Keratinocyte (primary cell): ENCODE data around the gene SFTPB. TPM values are rescaled to one million over a fixed set of nuclear protein-coding genes. Genes with fewer than 3 reads are reported as not detected.

Experiments
- DNase-seq: peaks from one replicate; pipeline ENCODE4 v3.0.0-alpha.2; 2011; ENCODE audit warnings: low read depth, missing footprints, low spot score
- FAIRE-seq: peaks from 2 replicates; lab custom pipeline; 2011; peaks lifted over from hg19 to GRCh38; lab: Jason Lieb, UNC
- H2AFZ ChIP-seq: 2 replicates; pipeline ENCODE4 v1.6.0; 2012; ENCODE audit warnings: low read length, control low read depth, inconsistent platforms; ENCODE audit not compliant: control insufficient read depth
- H3K27ac ChIP-seq: 2 replicates; pipeline ENCODE4 v1.5.1; 2011; ENCODE audit warnings: low read length; ENCODE audit not compliant: control insufficient read depth, insufficient read depth
- H3K27me3 ChIP-seq: 3 replicates; pipeline ENCODE4 v1.6.0; 2011; ENCODE audit warnings: low read length; ENCODE audit not compliant: control insufficient read depth, insufficient read depth; ENCODE audit errors: extremely low read depth
- H3K36me3 ChIP-seq, 2 experiments: 2 replicates in 1 of 2; 3 replicates in 1 of 2; pipeline ENCODE4 v1.5.1; 2011; ENCODE audit warnings: low read length in 2 of 2, mild to moderate bottlenecking in 1 of 2; ENCODE audit not compliant: control insufficient read depth in 2 of 2, insufficient read depth in 2 of 2; ENCODE audit errors: extremely low read depth in 1 of 2
- H3K4me1 ChIP-seq: 3 replicates; pipeline ENCODE4 v1.5.1; 2011; ENCODE audit warnings: low read length; ENCODE audit not compliant: control insufficient read depth, insufficient read depth; ENCODE audit errors: extremely low read depth
- H3K4me2 ChIP-seq: 3 replicates; pipeline ENCODE4 v1.6.0; 2011; ENCODE audit warnings: low read depth, low read length; ENCODE audit not compliant: control insufficient read depth, insufficient read depth; ENCODE audit errors: extremely low read depth
- H3K4me3 ChIP-seq, 3 experiments: fragments of 200-600 bp in 1 of 3; sonication (generic) in 1 of 3; 2 replicates in 2 of 3; 3 replicates in 1 of 3; pipeline ENCODE4 v1.5.1; 2011 to 2016; ENCODE audit warnings: low read length in 3 of 3, mild to moderate bottlenecking in 3 of 3, control low read depth in 2 of 3, inconsistent platforms in 1 of 3, low read depth in 1 of 3, mixed read lengths in 1 of 3, mixed run types in 1 of 3, moderate library complexity in 1 of 3; ENCODE audit not compliant: control insufficient read depth in 2 of 3, insufficient read depth in 2 of 3; ENCODE audit errors: extremely low read depth in 1 of 3
- H3K79me2 ChIP-seq: 2 replicates; pipeline ENCODE4 v1.6.0; 2012; ENCODE audit warnings: low read length; ENCODE audit not compliant: control insufficient read depth, insufficient read depth
- H3K9ac ChIP-seq: 3 replicates; pipeline ENCODE4 v1.6.0; 2011; ENCODE audit warnings: low read length; ENCODE audit not compliant: control insufficient read depth, insufficient read depth; ENCODE audit errors: extremely low read depth
- H3K9me1 ChIP-seq: 3 replicates; pipeline ENCODE4 v1.6.0; 2011; ENCODE audit warnings: low read length; ENCODE audit not compliant: control insufficient read depth, insufficient read depth; ENCODE audit errors: extremely low read depth
- H3K9me3 ChIP-seq: 2 replicates; pipeline ENCODE4 v1.5.1; 2012; ENCODE audit warnings: low read depth, low read length; ENCODE audit not compliant: control insufficient read depth
- H4K20me1 ChIP-seq: 3 replicates; pipeline ENCODE4 v1.6.0; 2011; ENCODE audit warnings: low read length; ENCODE audit not compliant: control insufficient read depth, insufficient read depth; ENCODE audit errors: extremely low read depth
- EZH2 ChIP-seq: IDR thresholded peaks from one replicate; pipeline ENCODE4 v1.6.1; 2012; ENCODE audit warnings: inconsistent platforms, mild to moderate bottlenecking, low read length, moderate library complexity
- dilution Hi-C: fragments of 300-500 bp; cut with MboI; formaldehyde crosslinking; loops from one replicate; pipeline ENCODE4 v1.7.0; 2020; ENCODE audit warnings: low sequenced_read_pairs; ENCODE audit not compliant: extremely low pct_ligation_motif_present
- polyA plus RNA-seq, 5 experiments: library from polyadenylated mRNA; depleted of rRNA in 3 of 5; stranded (reverse) in 3 of 5; stranded (forward) in 1 of 5; unstranded in 1 of 5; fragments of >200 nt; gene quantifications; 1 replicate in 1 of 5; 2 replicates in 3 of 5; 3 replicates in 1 of 5; pipeline versions ENCODE4 v1.2.1 to v1.2.3, GENCODE V29; 2011 to 2012; ENCODE audit warnings: missing spikeins in 2 of 5, low read depth in 1 of 5, low replicate concordance in 1 of 5
- TF ChIP-seq, protein P1 (sequence below), 3 experiments: IDR thresholded peaks in 1 of 3; conservative IDR thresholded peaks in 1 of 3; optimal IDR thresholded peaks in 1 of 3; 2 replicates in 2 of 3; 3 replicates in 1 of 3; pipeline versions ENCODE3 to v1.5.1; 2011; ENCODE audit warnings: low read length in 3 of 3, mild to moderate bottlenecking in 3 of 3, moderate library complexity in 2 of 3, control low read depth in 1 of 3, inconsistent platforms in 1 of 3; ENCODE audit not compliant: insufficient read depth in 2 of 3; ENCODE audit errors: extremely low read depth in 1 of 3

The SFTPB gene
- polyA plus RNA-seq, 1 donor (not counting 4 experiments of a cell fraction or from before 2014, with no cell fraction given), result not detected

DNA sequence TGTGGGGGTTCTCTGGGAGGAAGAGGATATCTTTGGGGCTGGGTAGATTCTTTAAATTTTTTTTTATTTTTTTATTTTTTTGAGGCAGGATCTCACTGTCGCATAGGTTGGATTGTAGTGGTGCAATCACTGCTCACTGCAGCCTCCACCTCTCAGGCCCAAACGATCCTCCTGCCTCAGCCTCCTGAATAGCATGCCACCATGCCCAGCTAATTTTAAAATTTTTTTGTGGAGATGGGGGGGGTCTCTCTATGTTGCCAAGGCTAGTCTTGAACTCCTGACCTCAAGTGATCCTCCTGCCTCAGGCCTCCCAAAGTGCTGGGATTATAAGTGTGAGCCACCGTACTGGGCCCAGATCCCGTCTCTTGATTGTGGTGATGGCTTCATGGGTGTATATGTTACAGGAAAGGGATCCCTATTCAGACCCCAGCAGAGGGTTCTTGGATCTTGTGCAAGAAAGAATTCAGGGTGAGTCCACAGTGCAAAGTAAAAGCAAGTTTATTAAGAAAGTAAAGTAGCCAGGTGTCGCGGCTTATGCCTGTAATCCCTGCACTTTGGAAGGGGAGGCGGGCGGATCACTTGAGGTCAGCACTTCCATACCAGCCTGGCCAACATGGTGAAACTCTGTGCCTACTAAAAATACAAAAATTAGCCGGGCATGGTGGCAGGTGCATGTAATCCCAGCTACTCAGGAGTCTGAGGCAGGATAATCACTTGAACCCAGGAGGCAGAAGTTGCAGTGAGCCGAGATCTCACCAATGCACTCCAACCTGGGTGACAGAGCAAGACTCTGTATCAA, 54.1 kb downstream of the SFTPB start:
- no peaks in the 10 kb centered on the region for H4K20me1 ChIP-seq
- no peaks in the 10 kb centered on the region for H3K9me1 ChIP-seq
- no peak overlapping the region for H2AFZ ChIP-seq
- H3K27ac ChIP-seq, result no peak overlapping the region
- H3K9me3 ChIP-seq, result no peaks in the 10 kb centered on the region
- no peak overlapping the region for H3K9ac ChIP-seq
- H3K4me1 ChIP-seq, result peaks cover 12% of the 10 kb centered on the region
- H3K36me3 ChIP-seq, result peaks cover 1 to 11% of the 10 kb centered on the region in 2 experiments
- H3K27me3 ChIP-seq, result no peaks in the 10 kb centered on the region
- DNase-seq (no peak), FAIRE-seq (no peak)
- H3K79me2 ChIP-seq, result peaks cover 42% of the 10 kb centered on the region
- TF ChIP-seq, protein P1, sequence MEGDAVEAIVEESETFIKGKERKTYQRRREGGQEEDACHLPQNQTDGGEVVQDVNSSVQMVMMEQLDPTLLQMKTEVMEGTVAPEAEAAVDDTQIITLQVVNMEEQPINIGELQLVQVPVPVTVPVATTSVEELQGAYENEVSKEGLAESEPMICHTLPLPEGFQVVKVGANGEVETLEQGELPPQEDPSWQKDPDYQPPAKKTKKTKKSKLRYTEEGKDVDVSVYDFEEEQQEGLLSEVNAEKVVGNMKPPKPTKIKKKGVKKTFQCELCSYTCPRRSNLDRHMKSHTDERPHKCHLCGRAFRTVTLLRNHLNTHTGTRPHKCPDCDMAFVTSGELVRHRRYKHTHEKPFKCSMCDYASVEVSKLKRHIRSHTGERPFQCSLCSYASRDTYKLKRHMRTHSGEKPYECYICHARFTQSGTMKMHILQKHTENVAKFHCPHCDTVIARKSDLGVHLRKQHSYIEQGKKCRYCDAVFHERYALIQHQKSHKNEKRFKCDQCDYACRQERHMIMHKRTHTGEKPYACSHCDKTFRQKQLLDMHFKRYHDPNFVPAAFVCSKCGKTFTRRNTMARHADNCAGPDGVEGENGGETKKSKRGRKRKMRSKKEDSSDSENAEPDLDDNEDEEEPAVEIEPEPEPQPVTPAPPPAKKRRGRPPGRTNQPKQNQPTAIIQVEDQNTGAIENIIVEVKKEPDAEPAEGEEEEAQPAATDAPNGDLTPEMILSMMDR (optimal IDR thresholded peaks at IDR 0.05 in 1 of 3, IDR thresholded peaks at IDR 0.05 in 1 of 3, conservative IDR thresholded peaks at IDR 0.05 in 1 of 3; ENCODE audit: extremely low read depth in 1 of 3, insufficient read depth in 2 of 3, low read length in 3 of 3), result no peak
- TF ChIP-seq EZH2, result no peak
- no peak overlapping the region for H3K4me2 ChIP-seq
- H3K4me3 ChIP-seq, result no peak overlapping the region
- dilution Hi-C loops, result no loop called here

DNA sequence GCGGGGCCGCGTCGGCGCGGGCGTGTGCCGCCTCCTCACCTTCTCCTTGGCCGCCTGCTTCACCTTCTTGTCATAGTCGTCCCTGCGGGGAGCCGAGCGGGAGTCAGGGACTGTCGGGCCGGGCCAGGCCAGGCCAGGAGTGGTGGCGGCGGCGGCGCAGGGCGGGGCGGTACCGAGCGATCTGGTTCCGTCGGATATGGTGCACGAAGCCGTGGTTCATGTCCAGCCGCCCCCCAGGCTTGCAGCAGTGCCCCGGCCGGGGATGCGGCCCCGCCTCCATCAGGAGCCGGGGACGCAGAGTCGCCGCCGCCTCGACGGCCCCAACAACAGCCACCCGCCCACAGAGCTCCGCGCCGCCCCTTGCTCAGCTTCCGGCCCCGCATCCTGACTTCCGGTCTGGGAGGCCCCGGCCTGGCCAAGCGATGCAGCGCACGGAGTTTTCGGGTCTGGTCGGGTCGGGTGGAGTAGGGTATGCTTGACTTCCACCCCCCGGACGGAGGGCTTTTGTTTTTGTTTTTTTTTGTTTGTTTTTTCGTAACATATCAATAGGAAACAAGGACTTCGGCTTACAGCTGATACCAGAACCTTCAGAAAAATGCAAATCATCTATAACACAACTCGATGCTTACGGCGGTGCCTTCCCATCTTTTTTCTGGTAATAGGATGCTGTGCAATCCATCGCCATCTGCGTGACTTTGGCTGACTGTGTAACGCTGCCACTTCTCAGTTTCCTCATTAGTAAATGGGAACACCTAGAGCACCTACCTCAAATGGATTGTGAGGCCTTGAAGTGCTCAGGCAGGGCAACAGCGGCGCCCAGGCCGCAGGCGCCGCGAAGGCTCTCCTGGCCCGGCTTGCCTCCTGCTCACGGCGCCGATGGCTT, 56.1 kb downstream of the SFTPB start, which contains the start of gene C2orf68:
C2orf68 (minus strand) TSS at position 362 of the 883 bp plus-strand sequence; CDS start at position 280, 82 bp downstream.
- Histone ChIP-seq H2AFZ (peak within 1 kb of the TSS; percentile 94), H4K20me1 (no peaks in the 10 kb centered on the region), H3K9me1 (no peaks in the 10 kb centered on the region), H3K79me2 (peaks cover 23% of the 10 kb centered on the region), H3K9ac (peak within 1 kb of the TSS; percentile 78), H3K27me3 (no peaks in the 10 kb centered on the region), H3K4me2 (peak within 1 kb of the TSS; percentile 99), H3K36me3 (peaks cover 2 to 15% of the 10 kb centered on the region in 2 experiments), H3K4me1 (peaks cover 3% of the 10 kb centered on the region), H3K4me3 (peak within 1 kb of the TSS; percentile 66 to 93 (median 91)), H3K27ac (peak within 1 kb of the TSS; percentile 87), H3K9me3 (no peaks in the 10 kb centered on the region)
- no peak for DNase-seq
- FAIRE-seq, result no peak
- TF ChIP-seq, protein P1 (optimal IDR thresholded peaks at IDR 0.05 in 1 of 3, IDR thresholded peaks at IDR 0.05 in 1 of 3, conservative IDR thresholded peaks at IDR 0.05 in 1 of 3; ENCODE audit: extremely low read depth in 1 of 3, insufficient read depth in 2 of 3, low read length in 3 of 3), result peak in 1 of 3 experiments; percentile 1
- no peak for TF ChIP-seq EZH2
- dilution Hi-C loops, result no loop called here
